Suprapubic skin (tissue), 4 donors: ENCODE data around the gene LIPK. TPM values are rescaled to one million over a fixed set of nuclear protein-coding genes. Genes with fewer than 3 reads are reported as not detected.

Source experiments
- DNase-seq, 2 donors: peaks; one replicate each; pipeline ENCODE4 v3.0.0-alpha.2; 2019; ENCODE audit warnings: low spot score in 2 of 2
- H3K27ac ChIP-seq: fragments of 200-600 bp; sonication (generic); one replicate; pipeline ENCODE4 v1.5.1; 2019
- H3K27me3 ChIP-seq: fragments of 200-600 bp; sonication (generic); one replicate; pipeline ENCODE4 v1.5.1; 2019
- H3K36me3 ChIP-seq: fragments of 200-600 bp; sonication (generic); one replicate; pipeline ENCODE4 v1.5.1; 2019
- H3K4me1 ChIP-seq: fragments of 200-600 bp; sonication (generic); one replicate; pipeline ENCODE4 v1.5.1; 2019
- H3K4me3 ChIP-seq: fragments of 200-600 bp; sonication (generic); one replicate; pipeline ENCODE4 v1.5.1; 2019; ENCODE audit warnings: mild to moderate bottlenecking
- H3K9me3 ChIP-seq: fragments of 200-600 bp; sonication (generic); one replicate; pipeline ENCODE4 v1.5.1; 2019
- EP300 ChIP-seq: sonication (generic); formaldehyde crosslinking; IDR thresholded peaks from one replicate; pipeline ENCODE4 v1.6.1; 2017; ENCODE audit warnings: antibody characterized with exemption
- POLR2A ChIP-seq, 2 donors: fragments of 450-650 bp; IDR thresholded peaks; one replicate each; pipeline ENCODE4 v1.6.1; 2017; ENCODE audit warnings: antibody characterized with exemption in 2 of 2, mild to moderate bottlenecking in 2 of 2, moderate library complexity in 2 of 2
- POLR2AphosphoS5 ChIP-seq, 3 donors: sonication (generic); formaldehyde crosslinking; IDR thresholded peaks; one replicate each; pipeline ENCODE4 v1.6.1; 2017; ENCODE audit warnings: antibody characterized with exemption in 3 of 3
- WGBS: methylation state at CpG from one replicate; pipeline ENCODE4 v1.1.5; 2018; 5-methylcytosine and 5-hydroxymethylcytosine counted together
- total RNA-seq, 4 donors: library from RNA; depleted of rRNA; stranded (reverse); fragments of >200 nt; gene quantifications; one replicate each; pipeline ENCODE4 v1.1.0, GENCODE V29; 2016
- TF ChIP-seq, protein P1 (sequence below), 2 donors: fragments of 200-600 bp in 1 of 2; fragments of 450-650 bp in 1 of 2; sonication (generic) in 1 of 2; IDR thresholded peaks; one replicate each; pipeline ENCODE4 v1.5.1; 2016 to 2019; ENCODE audit warnings: antibody characterized with exemption in 2 of 2, mild to moderate bottlenecking in 1 of 2, moderate library complexity in 1 of 2

The LIPK gene
- total RNA-seq, 4 donors from 2014 or later = 2.6 to 23.4 (median 18.0) TPM

DNA sequence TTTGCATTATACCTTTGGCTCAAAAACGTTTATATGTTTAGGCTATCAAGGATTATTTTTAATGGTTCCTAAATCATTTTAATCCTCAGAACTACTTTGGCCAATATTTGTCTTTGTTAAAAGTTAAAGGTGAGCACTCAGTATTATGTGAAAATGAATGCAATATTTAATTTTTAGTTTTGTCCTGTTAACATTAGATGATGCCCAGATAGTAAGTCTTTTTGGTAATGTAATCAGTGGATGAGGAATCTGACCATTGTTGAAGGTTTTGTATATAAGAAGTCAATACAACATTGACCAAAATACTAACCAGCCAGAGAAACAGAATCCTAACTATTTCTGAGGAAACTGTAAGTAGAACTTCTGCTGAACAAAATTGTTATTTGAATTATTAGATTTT is 41.9 kb upstream of the LIPK start, which contains the start of gene LIPF:
TSS of gene LIPF (plus strand) at position 301 of the 400 bp plus-strand sequence. CDS start 2,856 bp downstream, outside the sequence.
- DNase-seq = no peak
- H3K4me3 ChIP-seq = no peak within 1 kb of the TSS
- H3K36me3 ChIP-seq = no peaks in the 10 kb centered on the region
- peaks cover 5% of the 10 kb centered on the region for H3K27me3 ChIP-seq
- H3K27ac ChIP-seq = no peak within 1 kb of the TSS
- 34% methylated on average over 1 of the region's 1 CpG for WGBS
- no peaks in the 10 kb centered on the region for H3K9me3 ChIP-seq
- no peaks in the 10 kb centered on the region for H3K4me1 ChIP-seq
- no peak for TF ChIP-seq POLR2A (IDR thresholded peaks at IDR 0.05)
- TF ChIP-seq, protein P1, sequence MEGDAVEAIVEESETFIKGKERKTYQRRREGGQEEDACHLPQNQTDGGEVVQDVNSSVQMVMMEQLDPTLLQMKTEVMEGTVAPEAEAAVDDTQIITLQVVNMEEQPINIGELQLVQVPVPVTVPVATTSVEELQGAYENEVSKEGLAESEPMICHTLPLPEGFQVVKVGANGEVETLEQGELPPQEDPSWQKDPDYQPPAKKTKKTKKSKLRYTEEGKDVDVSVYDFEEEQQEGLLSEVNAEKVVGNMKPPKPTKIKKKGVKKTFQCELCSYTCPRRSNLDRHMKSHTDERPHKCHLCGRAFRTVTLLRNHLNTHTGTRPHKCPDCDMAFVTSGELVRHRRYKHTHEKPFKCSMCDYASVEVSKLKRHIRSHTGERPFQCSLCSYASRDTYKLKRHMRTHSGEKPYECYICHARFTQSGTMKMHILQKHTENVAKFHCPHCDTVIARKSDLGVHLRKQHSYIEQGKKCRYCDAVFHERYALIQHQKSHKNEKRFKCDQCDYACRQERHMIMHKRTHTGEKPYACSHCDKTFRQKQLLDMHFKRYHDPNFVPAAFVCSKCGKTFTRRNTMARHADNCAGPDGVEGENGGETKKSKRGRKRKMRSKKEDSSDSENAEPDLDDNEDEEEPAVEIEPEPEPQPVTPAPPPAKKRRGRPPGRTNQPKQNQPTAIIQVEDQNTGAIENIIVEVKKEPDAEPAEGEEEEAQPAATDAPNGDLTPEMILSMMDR (IDR thresholded peaks at IDR 0.05) = no peak
- TF ChIP-seq EP300 = no peak
- no peak for TF ChIP-seq POLR2AphosphoS5 (IDR thresholded peaks at IDR 0.05)

DNA sequence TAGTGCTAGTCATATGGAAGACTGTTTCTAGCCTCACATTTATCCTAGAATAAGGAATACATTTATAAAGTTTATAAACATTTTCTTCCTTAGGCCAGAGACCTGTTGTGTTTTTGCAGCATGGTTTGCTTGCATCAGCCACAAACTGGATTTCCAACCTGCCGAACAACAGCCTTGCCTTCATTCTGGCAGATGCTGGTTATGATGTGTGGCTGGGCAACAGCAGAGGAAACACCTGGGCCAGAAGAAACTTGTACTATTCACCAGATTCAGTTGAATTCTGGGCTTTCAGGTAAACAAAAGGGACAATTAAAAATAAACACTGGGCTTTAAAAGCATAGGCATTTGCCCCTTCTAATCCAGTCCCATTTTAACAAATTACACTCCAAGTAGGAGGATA is 37.6 kb upstream of the LIPK start:
- no peak for DNase-seq
- Histone ChIP-seq H3K27me3 (peaks cover 5% of the 10 kb centered on the region), H3K27ac (no peak overlapping the region), H3K36me3 (no peaks in the 10 kb centered on the region), H3K4me3 (no peak overlapping the region), H3K4me1 (no peaks in the 10 kb centered on the region), H3K9me3 (no peaks in the 10 kb centered on the region)
- WGBS = 59% methylated on average over 1 of the region's 1 CpG
- TF ChIP-seq EP300 (no peak), POLR2A (IDR thresholded peaks at IDR 0.05) (no peak), POLR2AphosphoS5 (IDR thresholded peaks at IDR 0.05) (no peak)
- TF ChIP-seq, protein P1 (IDR thresholded peaks at IDR 0.05) = no peak

DNA sequence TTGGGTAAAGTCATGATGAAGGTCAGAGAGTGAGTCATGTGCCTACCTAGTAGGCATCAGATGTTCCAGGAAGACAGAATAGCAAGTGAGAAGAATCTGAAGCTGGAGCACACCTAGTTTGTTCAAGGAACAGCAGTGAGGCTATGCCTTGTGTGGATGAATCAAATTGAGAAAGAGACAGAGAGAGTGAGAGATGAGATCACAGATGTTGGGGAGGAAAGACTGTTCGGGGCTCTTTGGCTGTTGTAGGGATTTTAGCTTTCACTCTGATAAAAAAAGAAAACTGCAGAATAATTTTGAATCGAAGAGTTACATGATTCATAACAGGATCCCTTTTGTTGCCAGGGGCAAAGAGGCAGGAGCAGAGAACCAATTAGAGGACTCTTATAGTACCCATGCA is 35.6 kb upstream of the LIPK start:
- no peak for DNase-seq
- no peak overlapping the region for H3K27ac ChIP-seq
- H3K27me3 ChIP-seq = peaks cover 5% of the 10 kb centered on the region
- TF ChIP-seq POLR2AphosphoS5 (IDR thresholded peaks at IDR 0.05) (no peak), POLR2A (IDR thresholded peaks at IDR 0.05) (no peak), EP300 (no peak)
- TF ChIP-seq, protein P1 (IDR thresholded peaks at IDR 0.05) = no peak
- H3K4me3 ChIP-seq = no peak overlapping the region
- H3K9me3 ChIP-seq = no peaks in the 10 kb centered on the region
- no peaks in the 10 kb centered on the region for H3K36me3 ChIP-seq
- WGBS = 61% methylated on average over 2 of the region's 2 CpGs
- no peaks in the 10 kb centered on the region for H3K4me1 ChIP-seq

DNA sequence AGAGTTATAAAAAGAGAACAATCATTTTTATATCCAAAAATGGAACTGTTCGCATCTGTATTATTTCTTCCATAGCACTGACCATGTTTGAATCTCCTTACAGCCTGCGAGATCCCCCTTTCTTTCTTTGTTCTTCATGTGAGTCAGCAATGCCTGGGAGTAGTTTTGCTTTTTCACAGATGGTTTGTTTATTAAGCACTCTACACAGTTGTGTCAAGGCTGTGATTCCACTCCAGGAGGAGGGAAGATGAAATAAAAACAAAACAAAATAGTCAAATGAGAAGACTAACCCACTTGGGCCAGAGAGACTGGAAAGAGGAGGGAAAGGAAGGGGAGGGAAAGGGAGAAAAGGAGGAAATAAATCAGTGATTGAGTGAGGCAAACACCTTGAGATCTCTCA is 34.0 kb upstream of the LIPK start:
- H3K4me1 ChIP-seq = no peaks in the 10 kb centered on the region
- no peak overlapping the region for H3K4me3 ChIP-seq
- TF ChIP-seq POLR2AphosphoS5 (IDR thresholded peaks at IDR 0.05) (no peak), EP300 (no peak), POLR2A (IDR thresholded peaks at IDR 0.05) (no peak)
- TF ChIP-seq, protein P1 (IDR thresholded peaks at IDR 0.05) = no peak
- H3K27me3 ChIP-seq = peaks cover 5% of the 10 kb centered on the region
- no peaks in the 10 kb centered on the region for H3K9me3 ChIP-seq
- no peak for DNase-seq
- H3K36me3 ChIP-seq = no peaks in the 10 kb centered on the region
- H3K27ac ChIP-seq = no peak overlapping the region
- 89% methylated on average over 2 of the region's 2 CpGs for WGBS

DNA sequence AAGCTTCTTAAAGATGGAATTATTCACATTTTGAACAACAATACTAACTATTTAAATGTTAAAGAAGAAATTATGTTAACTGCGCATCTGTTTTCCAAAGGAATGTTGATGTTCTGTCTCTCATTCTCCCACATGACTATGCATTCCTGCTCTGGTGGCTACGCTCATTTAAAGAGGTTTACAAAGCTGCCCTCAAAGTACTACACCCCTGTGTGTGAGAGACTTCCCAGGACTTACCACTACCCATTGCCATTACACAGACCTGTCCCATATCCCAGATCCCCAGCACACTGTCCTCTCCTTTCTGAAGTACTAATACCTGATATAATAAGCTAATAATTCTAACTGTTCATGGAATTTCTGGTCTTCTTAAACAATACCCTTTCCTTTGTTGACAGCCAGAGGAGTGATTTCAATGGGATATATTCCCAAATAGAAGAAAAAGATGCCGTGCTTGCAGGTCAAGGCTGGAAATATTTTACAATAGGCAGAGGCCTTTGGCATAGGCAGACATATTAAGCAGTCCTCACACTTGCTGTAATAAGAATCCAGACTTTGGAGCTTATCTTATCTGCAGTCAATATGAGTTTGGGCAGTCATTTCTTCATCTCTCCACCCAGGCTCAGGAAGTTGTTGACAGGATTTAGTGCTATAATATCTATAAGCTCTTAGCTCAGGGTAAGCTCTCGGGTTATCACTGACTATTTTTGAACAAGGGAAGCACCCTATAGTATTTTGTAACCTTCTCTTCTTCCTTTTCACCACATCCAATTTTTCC is 29.6 kb upstream of the LIPK start:
- no peak for DNase-seq
- H3K27me3 ChIP-seq = no peaks in the 10 kb centered on the region
- H3K9me3 ChIP-seq = no peaks in the 10 kb centered on the region
- no peak overlapping the region for H3K27ac ChIP-seq
- no peaks in the 10 kb centered on the region for H3K4me1 ChIP-seq
- WGBS = 64% methylated on average over 4 of the region's 4 CpGs
- H3K4me3 ChIP-seq = no peak overlapping the region
- no peaks in the 10 kb centered on the region for H3K36me3 ChIP-seq
- TF ChIP-seq POLR2A (IDR thresholded peaks at IDR 0.05) (no peak), EP300 (no peak), POLR2AphosphoS5 (IDR thresholded peaks at IDR 0.05) (no peak)
- TF ChIP-seq, protein P1 (IDR thresholded peaks at IDR 0.05) = no peak
